Activated CD8-positive, alpha-beta memory T cell treated with anti-CD3 and anti-CD28 coated beads for 36 hours (primary cell): ENCODE data around the gene ARAP1. TPM values are rescaled to one million over a fixed set of nuclear protein-coding genes. Genes with fewer than 3 reads are reported as not detected.

ENCODE experiments used
- CTCF ChIA-PET: fragments of 350-600 bp; sonication (Branson Sonifier 250); formaldehyde crosslinking; loops from one replicate; lab custom pipeline; 2021; ENCODE audit warnings: antibody characterized with exemption; lab: Charles Lee
- POLR2A ChIA-PET: fragments of 350-600 bp; sonication (Branson Sonifier 250); formaldehyde crosslinking; loops from one replicate; lab custom pipeline; 2021; ENCODE audit warnings: antibody characterized with exemption; lab: Charles Lee
- total RNA-seq, 2 experiments: library from RNA; stranded (reverse); gene quantifications; one replicate each; pipeline ENCODE4 v1.2.3, GENCODE V29; 2021

The ARAP1 gene
- total RNA-seq, 2 experiments from 2014 or later = 66.7 to 68.5 TPM

DNA sequence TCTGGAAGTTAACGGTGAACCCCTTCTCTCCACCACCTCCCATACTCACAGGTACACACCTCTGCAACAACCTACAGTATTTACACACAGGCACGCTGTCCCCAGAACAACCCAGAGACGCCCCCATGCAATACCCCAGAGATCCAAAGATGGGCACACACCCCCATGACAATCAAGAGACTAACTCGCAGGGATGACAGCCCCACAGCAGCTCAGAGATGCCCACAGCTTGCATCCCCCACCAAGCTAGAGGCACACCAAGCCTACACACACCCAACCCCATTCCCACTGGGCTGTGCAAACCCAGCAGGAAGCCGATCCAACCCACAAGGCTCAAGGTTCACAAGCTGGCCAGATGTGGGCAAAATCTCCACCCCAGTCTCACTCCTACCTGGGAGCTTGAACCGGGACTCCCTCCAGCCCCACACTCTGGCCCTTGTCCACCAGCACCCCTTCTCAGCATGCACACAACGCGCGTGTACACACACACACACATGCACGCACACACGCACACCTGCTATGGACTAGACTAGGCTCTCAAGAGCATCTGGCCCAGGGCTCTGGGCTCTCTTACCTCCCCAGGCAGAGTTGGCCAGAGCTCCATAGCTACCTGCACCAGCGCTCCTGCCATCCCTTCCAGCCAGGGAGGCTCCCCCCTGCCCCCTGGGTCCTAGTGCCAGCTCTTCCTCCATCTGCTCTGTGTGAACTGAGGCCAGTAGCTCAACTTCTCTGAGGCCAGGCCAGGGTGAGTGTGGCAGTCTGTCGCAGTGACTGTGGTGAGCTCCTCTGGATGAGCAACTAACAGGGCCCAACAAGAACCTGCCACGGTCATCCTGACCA, 30.1 kb upstream of the ARAP1 start:
- ChIA-PET POLR2A (interaction anchor here (0.6 to 1.6 kb wide), 4 partner anchors 8 to 57 kb away, joined by 3 to 5 read pairs (median 3); partner anchors contain the start of gene STARD10), CTCF (interaction anchor here (0.7 to 2.0 kb wide), 6 partner anchors 10 to 139 kb away, joined by 3 to 10 read pairs (median 4); partner anchors contain the start of gene STARD10)

DNA sequence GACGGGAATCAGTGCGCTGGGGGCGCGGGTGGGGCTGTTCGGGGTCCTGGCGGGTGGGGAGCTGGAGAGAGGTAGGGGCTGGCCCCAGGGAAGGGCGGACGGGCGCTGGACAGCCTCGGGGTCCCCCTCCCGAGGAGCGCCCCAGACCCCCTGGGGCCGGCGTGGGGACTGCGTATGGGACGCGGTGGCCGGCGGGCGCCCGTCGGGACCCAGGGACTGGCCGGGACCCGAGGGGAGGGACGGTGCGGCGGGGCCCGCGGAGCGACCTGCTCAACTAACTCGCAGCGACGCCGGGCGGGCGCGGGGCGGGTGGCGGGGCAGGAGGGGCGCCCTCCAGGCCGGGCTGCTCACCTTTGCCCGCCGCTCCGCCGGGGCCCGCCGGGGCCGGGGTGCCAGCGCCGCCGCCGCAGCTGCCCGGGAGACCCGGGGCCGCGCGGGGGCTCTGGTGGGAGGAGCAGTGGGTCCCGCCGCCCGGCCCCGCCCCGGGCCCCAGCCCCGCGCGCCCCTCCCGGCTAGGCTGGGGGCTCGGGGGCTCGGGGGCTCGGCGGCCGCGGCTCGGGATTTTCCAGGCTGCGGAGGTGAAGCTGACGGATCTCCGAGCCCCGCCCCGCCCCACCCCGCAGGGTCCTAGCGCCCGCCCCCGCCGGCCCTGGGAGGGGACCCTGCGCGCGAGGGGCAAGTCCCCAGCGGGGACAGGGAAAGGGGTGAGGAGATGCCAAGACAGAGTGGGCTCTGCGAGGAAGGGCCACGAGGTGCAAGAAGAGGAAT, 29.3 kb upstream of the ARAP1 start:
- CTCF ChIA-PET = interaction anchor here (0.9 to 2.0 kb wide), 5 partner anchors 11 to 97 kb away, joined by 3 to 10 read pairs (median 4); partner anchors contain the start of gene ATG16L2
- POLR2A ChIA-PET = interaction anchor here (0.9 to 1.6 kb wide), 2 partner anchors 9 to 13 kb away, joined by 3 to 5 read pairs; partner anchors contain the start of gene STARD10

DNA sequence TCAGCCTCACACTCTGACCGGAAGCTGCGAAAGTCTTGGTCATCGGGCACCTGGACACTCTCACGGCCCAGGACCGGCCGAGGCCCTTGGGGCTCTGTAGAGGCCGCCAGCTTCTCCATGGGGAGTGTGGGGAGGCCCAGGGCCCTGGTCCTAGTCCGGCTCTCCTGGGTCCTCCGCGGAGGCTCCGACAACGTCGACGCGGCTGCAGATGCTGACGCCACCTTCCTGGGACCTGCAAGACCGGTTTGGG, 28.8 kb upstream of the ARAP1 start:
- ChIA-PET CTCF (interaction anchor here (0.6 to 2.0 kb wide), 3 partner anchors 12 to 97 kb away, joined by 3 to 4 read pairs (median 3); partner anchors contain the start of gene ATG16L2), POLR2A (interaction anchor here (1.6 kb wide), 1 partner anchor 10 kb away, joined by 5 read pairs; no protein-coding TSS in a partner anchor)

DNA sequence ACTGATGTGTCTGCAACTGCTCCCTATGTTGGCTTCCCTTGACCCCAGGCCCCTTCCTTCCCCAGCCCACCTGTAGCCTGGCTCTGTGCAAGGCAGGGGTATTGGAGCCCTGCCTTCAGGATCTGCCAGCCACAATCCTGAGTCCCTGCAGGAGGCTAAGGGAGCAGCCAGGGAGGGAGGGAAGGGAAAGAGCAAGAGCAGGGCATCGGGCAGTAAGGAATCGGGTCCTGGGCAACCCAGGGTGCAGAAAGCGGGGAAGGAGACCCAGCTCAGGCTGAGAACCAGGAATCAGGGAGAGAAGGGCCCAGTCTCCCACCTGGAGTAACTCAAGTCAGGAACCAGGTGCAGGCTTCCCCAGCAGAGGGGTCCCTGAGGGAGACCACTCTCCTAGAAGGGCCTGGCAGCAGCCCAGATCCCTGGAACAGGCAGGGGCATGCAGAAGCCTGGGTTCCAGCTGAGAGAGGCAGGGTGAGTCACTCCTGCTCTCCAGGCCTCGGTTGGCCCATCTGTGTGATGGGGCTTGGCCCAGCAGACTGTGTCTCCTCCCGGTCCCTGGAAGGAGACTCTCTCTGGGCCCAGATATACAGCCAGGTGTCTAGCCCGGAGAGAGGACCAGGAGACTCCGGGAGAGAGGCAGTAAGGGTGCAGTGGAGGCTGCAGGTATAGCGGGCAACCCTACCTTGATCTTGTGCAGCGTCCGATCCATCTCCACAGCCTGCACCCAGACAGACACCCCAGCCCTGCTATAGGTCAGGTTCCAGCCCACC, 28.3 kb upstream of the ARAP1 start:
- POLR2A ChIA-PET = interaction anchor here (1.6 kb wide), 1 partner anchor 10 kb away, joined by 5 read pairs; no protein-coding TSS in a partner anchor

DNA sequence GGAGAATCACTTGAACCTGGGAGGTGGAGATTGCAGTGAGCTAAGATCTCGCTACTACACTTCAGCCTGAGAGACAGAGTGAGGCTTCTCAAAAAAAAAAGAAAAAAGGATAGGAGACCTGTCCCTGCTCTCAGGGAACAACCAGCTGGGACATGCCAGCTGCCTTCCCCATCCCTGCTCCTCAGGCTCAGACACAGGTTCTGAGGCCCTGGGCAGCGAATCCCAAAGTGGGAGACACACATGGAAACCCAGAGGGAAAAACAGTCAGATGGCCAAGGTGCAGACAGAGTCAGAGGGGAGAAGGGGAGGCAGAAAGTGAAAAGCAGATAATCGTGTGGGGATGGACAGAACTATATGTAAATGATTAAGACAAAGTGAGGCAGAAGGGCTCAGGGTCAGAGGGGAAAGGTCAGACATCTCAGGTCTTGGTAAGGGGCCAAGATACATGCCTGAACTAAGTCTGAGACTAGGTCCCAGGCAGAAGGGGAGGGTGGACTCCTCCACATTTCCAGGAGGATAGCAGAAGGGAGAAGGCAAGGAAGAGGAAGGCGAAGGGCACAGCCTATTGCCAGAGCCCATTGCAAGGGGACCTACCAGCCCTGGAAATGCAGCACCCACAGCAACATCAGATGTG, 27.4 kb upstream of the ARAP1 start:
- POLR2A ChIA-PET = no interaction called here
- CTCF ChIA-PET = interaction anchor here (1.2 kb wide), 1 partner anchor 34 kb away, joined by 4 read pairs; no protein-coding TSS in a partner anchor

More for the DNA sequence above, 28.3 kb upstream of the ARAP1 start:
- CTCF ChIA-PET = interaction anchor here (0.6 to 0.9 kb wide), 2 partner anchors 12 to 34 kb away, joined by 3 read pairs; partner anchors contain the start of gene ATG16L2

DNA sequence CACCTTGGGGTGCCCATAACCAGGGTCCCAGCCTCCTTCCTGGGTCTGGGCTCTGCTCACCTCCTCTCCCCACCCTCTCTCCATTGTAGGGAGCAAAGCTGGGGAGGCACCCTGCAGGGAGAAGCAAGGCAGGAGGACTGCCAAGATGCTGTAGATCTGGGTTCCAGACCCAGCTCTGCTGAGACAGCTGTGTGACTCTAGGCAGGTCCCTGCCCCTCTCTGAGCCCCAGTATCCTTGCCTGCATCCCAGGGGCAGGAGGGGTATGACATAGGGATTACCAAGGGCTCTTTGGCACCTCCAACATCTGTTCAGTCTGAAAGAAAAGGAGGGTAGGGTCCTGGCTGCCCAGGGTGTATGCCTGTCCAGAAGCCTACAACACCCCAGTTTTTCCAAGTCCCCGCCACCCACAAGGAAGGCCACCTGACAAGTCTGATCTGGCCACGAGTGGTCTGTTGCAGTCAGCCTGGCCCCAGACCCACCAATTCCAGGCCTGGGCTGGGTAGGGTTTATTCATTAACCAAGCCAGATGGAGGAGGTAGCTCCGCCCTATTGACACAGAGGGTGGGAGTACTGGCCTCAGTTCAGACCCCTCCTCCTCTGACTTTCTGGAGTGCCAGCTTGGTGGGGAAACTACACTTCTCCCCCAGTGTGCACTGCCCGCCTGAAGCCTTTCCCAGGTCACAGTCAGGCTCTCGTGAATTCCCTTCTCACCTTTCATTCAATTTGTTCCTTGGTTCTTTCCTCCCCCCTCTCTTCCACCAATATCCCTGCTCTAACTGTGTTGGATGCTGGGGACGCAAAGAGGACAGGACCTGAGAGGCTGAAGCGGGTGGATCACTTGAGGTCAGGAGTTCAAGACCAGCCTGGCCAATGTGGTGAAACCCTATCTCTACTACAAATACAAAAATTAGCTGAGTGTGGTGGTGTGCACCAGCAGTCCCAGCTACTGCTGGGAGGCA, 26.6 kb upstream of the ARAP1 start:
- CTCF ChIA-PET = interaction anchor here (1.2 kb wide), 1 partner anchor 34 kb away, joined by 4 read pairs; no protein-coding TSS in a partner anchor
- POLR2A ChIA-PET = no interaction called here

DNA sequence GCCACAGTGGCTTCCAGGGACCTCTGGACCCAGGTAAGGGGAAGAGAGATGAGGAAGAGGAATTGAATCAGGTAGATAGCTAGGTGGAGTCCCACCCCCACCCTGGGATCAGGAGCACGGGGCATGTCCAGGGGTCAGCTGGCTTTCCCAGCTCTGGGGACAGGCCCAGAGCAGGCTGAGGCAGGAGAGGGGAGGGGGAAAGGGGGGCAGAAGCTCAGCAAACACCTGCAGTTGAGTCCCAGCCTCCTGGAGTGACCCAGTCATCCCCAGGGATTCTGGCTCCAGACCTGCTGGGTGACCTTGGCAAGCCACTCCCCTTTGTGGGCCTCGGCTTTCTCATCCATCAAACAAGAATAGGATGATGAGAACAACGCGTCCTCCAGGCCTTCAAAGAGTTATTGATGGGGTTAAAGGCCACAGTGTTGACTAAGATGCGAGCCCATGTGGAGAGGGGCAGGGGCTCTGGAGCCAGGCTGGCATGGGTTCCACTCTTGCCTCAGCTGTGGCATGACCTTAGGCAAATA, 25.6 kb upstream of the ARAP1 start:
- POLR2A ChIA-PET = no interaction called here

DNA sequence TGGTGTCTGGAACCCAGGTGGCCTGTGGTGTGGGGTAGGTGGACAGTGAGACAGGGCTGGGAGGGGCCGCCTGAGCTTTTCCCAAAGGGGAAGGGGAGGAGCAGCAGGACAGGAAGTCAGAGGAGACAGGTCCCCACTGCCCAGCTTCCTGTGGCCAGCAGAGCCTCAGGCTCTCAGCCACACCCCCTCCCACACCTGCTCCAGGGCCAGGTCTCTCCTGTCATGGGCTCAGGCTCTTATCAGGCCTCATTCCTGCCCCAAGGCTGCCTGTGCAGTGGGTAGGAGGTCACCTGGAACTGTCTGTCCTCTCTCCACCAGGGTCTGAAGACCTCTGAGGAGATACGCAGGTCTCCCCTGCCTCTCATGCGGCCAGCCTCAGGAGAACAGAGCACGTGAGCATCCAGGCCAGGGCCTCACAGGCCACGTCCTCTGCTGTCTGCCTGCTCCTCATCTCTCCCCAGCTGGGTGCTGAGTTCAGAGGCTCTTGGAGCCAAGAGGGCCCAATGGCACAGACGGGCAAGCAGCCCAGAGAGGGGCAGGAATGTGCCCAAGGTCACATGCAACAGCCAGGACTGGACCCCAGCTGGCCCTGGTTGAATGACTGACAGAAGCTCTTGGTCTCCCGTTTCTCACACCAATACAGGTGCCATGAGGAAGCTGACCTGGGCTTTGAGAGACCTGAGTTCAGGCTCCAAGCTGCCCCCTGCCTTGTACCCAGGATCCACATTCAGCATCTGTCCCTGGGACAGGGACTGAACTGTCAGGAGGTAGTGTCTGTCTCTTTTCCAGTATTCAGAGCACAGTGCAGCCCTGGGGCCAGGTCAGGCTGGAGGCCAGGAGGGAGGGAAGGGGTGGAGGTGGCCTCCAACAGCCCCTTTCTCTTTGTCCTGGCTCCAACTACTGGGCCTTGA, 24.9 kb upstream of the ARAP1 start:
- POLR2A ChIA-PET = no interaction called here
- CTCF ChIA-PET = interaction anchor here (0.5 to 0.8 kb wide), 2 partner anchors 36 to 467 kb away, joined by 3 read pairs; no protein-coding TSS in a partner anchor

More for the DNA sequence above, 25.6 kb upstream of the ARAP1 start:
- CTCF ChIA-PET = no interaction called here

DNA sequence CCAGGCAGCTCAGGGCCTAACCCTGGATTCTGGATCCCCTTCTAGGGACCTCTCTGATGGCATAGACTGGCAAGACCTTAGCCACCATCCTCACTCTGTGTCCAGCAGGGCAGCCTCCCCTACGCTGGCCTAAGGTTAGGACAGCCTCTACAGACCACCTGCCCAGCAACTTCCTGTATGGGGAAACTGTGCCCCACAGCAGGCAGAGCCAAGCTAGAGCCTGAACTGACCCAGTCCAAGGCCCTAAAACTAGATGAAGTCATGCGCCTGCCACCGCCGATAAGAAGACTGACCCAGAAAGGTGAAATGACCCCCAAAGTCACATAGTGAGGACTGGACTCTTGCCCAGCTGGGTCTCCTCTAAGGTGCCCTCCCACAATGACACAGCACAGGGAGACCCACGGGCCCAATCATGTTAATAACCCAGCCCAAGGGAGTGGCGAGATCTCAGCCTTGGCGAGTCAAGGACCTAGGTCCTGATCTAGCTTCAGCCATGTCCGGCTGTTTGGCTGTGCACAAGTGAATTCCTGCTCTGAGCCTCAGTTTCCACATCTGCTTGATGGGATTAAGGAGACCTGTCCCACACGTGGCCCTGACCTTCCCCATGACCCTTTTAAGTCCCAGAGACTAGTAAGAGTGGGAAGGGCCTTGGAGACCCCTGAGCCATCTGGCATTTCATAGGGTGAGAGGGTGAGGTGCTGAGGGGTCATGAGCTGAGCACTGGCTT, 24.1 kb upstream of the ARAP1 start:
- ChIA-PET POLR2A (interaction anchor here (0.8 kb wide), 1 partner anchor 26 kb away, joined by 7 read pairs; no protein-coding TSS in a partner anchor), CTCF (interaction anchor here (0.5 to 1.2 kb wide), 5 partner anchors 37 to 468 kb away, joined by 3 to 6 read pairs (median 3); no protein-coding TSS in a partner anchor)

DNA sequence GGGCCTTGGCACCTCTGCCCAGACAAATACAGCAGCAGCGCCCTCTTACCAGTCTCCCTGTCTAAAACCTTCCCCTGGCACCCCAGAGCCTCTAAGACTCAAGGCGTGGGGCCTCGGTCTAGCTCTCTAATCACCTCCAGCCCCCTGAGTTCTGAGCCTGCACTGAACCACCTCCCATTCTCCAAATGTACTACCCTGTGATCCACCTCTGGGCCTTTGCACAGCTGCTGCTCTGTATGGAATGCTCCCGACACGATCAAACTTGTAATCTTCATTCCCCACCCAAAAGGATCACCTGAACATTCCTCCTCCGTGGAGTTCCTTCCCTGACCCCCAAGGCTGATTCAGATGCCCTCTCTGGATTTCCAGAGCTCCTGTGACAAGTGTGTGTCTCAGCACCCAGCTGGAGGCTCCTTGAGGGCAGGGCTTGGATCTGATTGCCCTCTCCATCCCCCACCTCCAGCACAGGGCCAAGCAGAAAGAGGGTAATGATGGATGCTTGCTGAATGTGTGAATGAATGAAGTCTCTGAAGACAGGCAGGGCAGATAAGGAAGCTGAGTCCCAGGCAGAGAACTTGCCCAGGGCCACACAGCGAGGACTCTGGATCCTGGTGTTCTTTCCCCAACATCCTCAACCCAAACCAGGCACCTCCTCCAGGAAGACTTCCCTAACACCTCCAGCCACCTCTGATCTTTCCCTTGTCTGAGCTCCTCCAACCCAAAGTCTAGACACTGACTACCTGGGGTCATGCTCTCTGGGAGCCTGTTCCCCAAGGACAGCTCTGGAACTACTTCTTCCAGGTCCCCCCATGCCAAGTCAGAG, 23.3 kb upstream of the ARAP1 start:
- ChIA-PET CTCF (interaction anchor here (0.5 to 1.2 kb wide), 4 partner anchors 47 to 92 kb away, joined by 3 to 6 read pairs (median 3); no protein-coding TSS in a partner anchor), POLR2A (interaction anchor here (0.8 kb wide), 1 partner anchor 26 kb away, joined by 7 read pairs; no protein-coding TSS in a partner anchor)

DNA sequence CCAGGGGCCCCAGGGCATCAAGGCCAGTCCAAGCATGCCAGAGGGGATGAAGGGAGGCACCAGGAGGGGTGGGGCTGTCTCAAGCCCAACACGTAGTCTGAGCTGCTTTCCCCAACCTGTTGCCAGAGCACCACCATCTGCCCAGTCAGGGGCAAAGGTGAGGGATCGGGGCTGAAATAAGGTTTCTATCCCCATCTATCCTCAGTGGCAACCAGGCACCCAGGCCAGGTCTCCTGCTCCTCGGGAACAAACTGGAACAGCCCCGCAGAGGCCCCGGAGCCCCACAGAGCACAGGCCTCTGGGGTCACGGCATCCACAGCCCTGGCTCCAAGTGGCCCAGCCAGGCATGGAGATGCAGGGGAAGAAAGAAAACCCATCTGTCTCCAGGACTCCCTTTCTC, 22.3 kb upstream of the ARAP1 start:
- POLR2A ChIA-PET = no interaction called here
- CTCF ChIA-PET = interaction anchor here (1.1 kb wide), 1 partner anchor 91 kb away, joined by 3 read pairs; no protein-coding TSS in a partner anchor

DNA sequence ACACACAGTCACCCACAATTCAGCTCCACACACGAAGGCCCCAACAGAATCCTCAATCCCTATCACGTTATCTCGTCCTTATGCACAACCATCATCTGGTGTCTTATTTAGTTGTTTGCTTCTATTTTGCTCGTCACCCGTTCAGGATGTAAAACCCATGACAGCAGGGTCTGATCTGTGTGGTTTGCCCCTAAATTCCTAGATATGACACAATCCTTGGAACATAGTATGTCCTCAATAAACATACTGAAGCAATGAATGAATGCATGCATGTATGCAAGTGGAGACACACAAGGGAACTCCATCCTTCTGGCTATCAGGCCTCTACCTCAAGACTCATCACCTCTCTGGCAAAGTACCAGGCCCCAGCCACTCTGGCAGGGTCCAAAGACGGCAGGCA, 21.5 kb upstream of the ARAP1 start:
- CTCF ChIA-PET = no interaction called here

DNA sequence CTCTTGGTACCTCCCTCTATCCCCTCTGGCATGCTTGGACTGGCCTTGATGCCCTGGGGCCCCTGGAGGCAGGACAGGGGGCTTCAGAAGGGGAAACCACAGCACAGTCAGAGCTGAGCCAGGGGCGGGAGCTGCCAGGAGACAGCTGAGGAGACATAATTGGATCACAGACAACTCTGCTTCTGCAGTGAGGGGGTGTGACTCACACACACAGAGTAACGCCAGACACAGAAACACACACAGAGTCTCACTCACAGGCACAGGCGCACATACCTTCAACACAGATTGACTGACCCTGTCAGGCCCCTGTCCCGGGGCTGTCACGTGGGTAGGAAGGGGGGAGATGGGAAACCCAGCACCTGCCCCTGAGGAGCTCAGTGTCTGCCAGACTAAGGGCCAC, 21.1 kb upstream of the ARAP1 start:
- POLR2A ChIA-PET = no interaction called here
- CTCF ChIA-PET = no interaction called here

More for the DNA sequence above, 21.5 kb upstream of the ARAP1 start:
- POLR2A ChIA-PET = no interaction called here

DNA sequence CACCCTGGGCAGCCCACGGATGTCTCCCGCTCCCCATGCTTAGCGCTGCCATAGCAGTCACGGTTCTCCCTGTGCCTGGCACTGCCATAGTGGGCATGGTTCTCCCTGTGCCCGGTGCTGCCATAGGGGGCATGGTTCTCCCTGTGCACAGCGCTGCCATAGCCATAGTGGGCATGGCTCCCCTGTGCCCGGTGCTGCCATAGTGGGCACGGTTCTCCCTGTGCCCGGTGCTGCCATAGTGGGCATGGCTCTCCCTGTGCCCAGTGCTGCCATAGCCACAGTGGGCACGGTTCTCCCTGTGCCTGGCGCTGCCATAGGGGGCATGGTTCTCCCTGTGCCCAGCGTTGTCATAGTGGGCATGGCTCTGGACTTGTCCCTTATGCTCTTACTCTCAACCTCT, 19.9 kb upstream of the ARAP1 start:
- CTCF ChIA-PET = interaction anchor here (0.6 kb wide), 1 partner anchor 168 kb away, joined by 3 read pairs; no protein-coding TSS in a partner anchor
- POLR2A ChIA-PET = no interaction called here
